GM23248 (cell line): ENCODE measurements around the gene TFR2. TPM values are rescaled to one million over a fixed set of nuclear protein-coding genes. Genes with fewer than 3 reads are reported as not detected.

Experiments
- DNase-seq: peaks from one replicate; pipeline ENCODE4 v3.0.0-alpha.2; 2015
- H2AFZ ChIP-seq: fragments of 200-600 bp; sonication (generic); 2 replicates; pipeline ENCODE4 v1.6.1; 2016; ENCODE audit warnings: antibody characterized with exemption
- H3F3A ChIP-seq: fragments of 200-600 bp; sonication (generic); 2 replicates; pipeline ENCODE4 v1.6.1; 2016; ENCODE audit warnings: mild to moderate bottlenecking, antibody characterized with exemption, mixed run types; ENCODE audit not compliant: insufficient read depth
- H3K27ac ChIP-seq: fragments of 200-600 bp; sonication (generic); 2 replicates; pipeline ENCODE4 v1.5.1; 2016; ENCODE audit warnings: mild to moderate bottlenecking
- H3K27me3 ChIP-seq: fragments of 200-600 bp; sonication (generic); replicated peaks from 2 replicates; pipeline ENCODE4 v1.6.1; 2016; ENCODE audit warnings: mild to moderate bottlenecking; ENCODE audit not compliant: insufficient read depth
- H3K36me3 ChIP-seq: fragments of 200-600 bp; sonication (generic); 2 replicates; pipeline ENCODE4 v1.6.1; 2016; ENCODE audit warnings: low read depth, mild to moderate bottlenecking
- H3K4me1 ChIP-seq: fragments of 200-600 bp; sonication (generic); 2 replicates; pipeline ENCODE4 v1.6.1; 2016; ENCODE audit warnings: mild to moderate bottlenecking; ENCODE audit not compliant: insufficient read depth
- H3K4me2 ChIP-seq: fragments of 200-600 bp; sonication (generic); one replicate; pipeline ENCODE4 v1.6.1; 2016; ENCODE audit warnings: mild to moderate bottlenecking; ENCODE audit not compliant: unreplicated experiment
- H3K4me3 ChIP-seq: fragments of 200-600 bp; sonication (generic); 2 replicates; pipeline ENCODE4 v1.5.1; 2016; ENCODE audit warnings: mild to moderate bottlenecking
- H3K79me2 ChIP-seq: fragments of 200-600 bp; sonication (generic); 2 replicates; pipeline ENCODE4 v1.6.1; 2016; ENCODE audit warnings: mild to moderate bottlenecking; ENCODE audit not compliant: insufficient read depth
- H3K9ac ChIP-seq: fragments of 200-600 bp; sonication (generic); 2 replicates; pipeline ENCODE4 v1.6.1; 2016; ENCODE audit warnings: mild to moderate bottlenecking
- H3K9me2 ChIP-seq: fragments of 200-600 bp; sonication (generic); 2 replicates; pipeline ENCODE4 v1.6.1; 2016; ENCODE audit warnings: mixed run types, mild to moderate bottlenecking, moderate library complexity; ENCODE audit not compliant: insufficient read depth
- H3K9me3 ChIP-seq: fragments of 200-600 bp; sonication (generic); one replicate; pipeline ENCODE4 v1.6.1; 2017; ENCODE audit warnings: low read depth
- H4K20me1 ChIP-seq: fragments of 200-600 bp; sonication (generic); 2 replicates; pipeline ENCODE4 v1.6.0; 2016; ENCODE audit not compliant: insufficient read depth
- EZH2 ChIP-seq: fragments of 200-600 bp; sonication (generic); IDR thresholded peaks from 2 replicates; pipeline ENCODE4 v1.6.1; 2018; ENCODE audit warnings: antibody characterized with exemption, mild to moderate bottlenecking; ENCODE audit not compliant: insufficient read depth, poor library complexity, severe bottlenecking
- EZH2phosphoT487 ChIP-seq: fragments of 200-600 bp; sonication (generic); IDR thresholded peaks from 2 replicates; pipeline ENCODE4 v1.6.1; 2018; ENCODE audit warnings: antibody characterized with exemption, moderate library complexity, mild to moderate bottlenecking, low read depth; ENCODE audit not compliant: insufficient read depth
- WGBS, 2 experiments: methylation state at CpG; one replicate each; pipeline ENCODE4 v1.1.6; 2015 to 2017; ENCODE audit warnings: low lambda C conversion rate in 2 of 2, low coverage in 1 of 2; ENCODE audit errors: missing lambda C conversion rate in 2 of 2; 5-methylcytosine and 5-hydroxymethylcytosine counted together
- in situ Hi-C: fragments of 300-500 bp; cut with MboI; formaldehyde crosslinking; loops from 2 replicates; pipeline ENCODE4 v1.15.0; 2020
- polyA plus RNA-seq: library from polyadenylated mRNA; unstranded; fragments of >200 nt; fragmentation: Nextera tagmentation; extraction: Ambion mirVana; gene quantifications from 2 replicates; pipeline ENCODE4 v1.2.1, GENCODE V29; 2016
- total RNA-seq: library from RNA; depleted of rRNA; stranded (reverse); fragments of >200 nt; shearing (Covaris generic); gene quantifications from 2 replicates; pipeline ENCODE4 v1.2.3, GENCODE V29; 2014

The TFR2 gene
- total and polyA plus RNA-seq, 2 experiments from 2014 or later, result 0.11 to 0.79 TPM

- TF ChIP-seq EZH2phosphoT487 (no peak), EZH2 (no peak)
- WGBS, 2 experiments, result 88 to 90% methylated on average over 18 of the region's 18 CpGs
- in situ Hi-C loops, result no loop called here
- Histone ChIP-seq H3K9ac (no peak overlapping the region), H3F3A (no peaks in the 10 kb centered on the region), H2AFZ (no peak overlapping the region), H3K4me2 (no peak overlapping the region), H4K20me1 (no peaks in the 10 kb centered on the region; the same call in 1 of the 2 replicates), H3K36me3 (no peaks in the 10 kb centered on the region; the same call in 1 of the 2 replicates), H3K4me1 (0 out of 2 replicates have a peak, but pooled peaks cover 8% of the 10 kb centered on the region), H3K9me2 (no peaks in the 10 kb centered on the region), H3K27ac (no peak overlapping the region), H3K79me2 (peaks cover 25% of the 10 kb centered on the region), H3K27me3 (no peaks in the 10 kb centered on the region), H3K4me3 (no peak overlapping the region), H3K9me3 (no peaks in the 10 kb centered on the region)
- no peak for DNase-seq
These were observed 43.8 kb upstream of the TFR2 start for GRCh38 chr7:100685049-100685605.

- Histone ChIP-seq H3K9ac (no peak overlapping the region), H3K27me3 (no peaks in the 10 kb centered on the region), H3K9me3 (no peaks in the 10 kb centered on the region), H4K20me1 (no peaks in the 10 kb centered on the region; the same call in 1 of the 2 replicates), H3K9me2 (no peaks in the 10 kb centered on the region), H3K4me2 (no peak overlapping the region), H3F3A (no peaks in the 10 kb centered on the region), H3K4me3 (no peak overlapping the region), H3K27ac (no peak overlapping the region), H3K36me3 (no peaks in the 10 kb centered on the region; the same call in 1 of the 2 replicates), H2AFZ (no peak overlapping the region), H3K4me1 (0 out of 2 replicates have a peak, but pooled peaks cover 8% of the 10 kb centered on the region), H3K79me2 (peaks cover 19% of the 10 kb centered on the region)
- 93 to 94% methylated on average over 9 to 16 of the region's 16 CpGs for WGBS, 2 experiments
- DNase-seq, result no peak
- in situ Hi-C loops, result no loop called here
- no peak for TF ChIP-seq EZH2phosphoT487
- no peak for TF ChIP-seq EZH2
These were observed 43.2 kb upstream of the TFR2 start for GRCh38 chr7:100684534-100685042.

GRCh38 chr7:100683659-100684533, 42.5 kb upstream of the TFR2 start:
- H3K27me3 ChIP-seq, result no peaks in the 10 kb centered on the region
- no peak overlapping the region for H3K9ac ChIP-seq
- 95 to 96% methylated on average over 29 to 37 of the region's 37 CpGs for WGBS, 2 experiments
- peaks cover 12% of the 10 kb centered on the region for H3K79me2 ChIP-seq
- no peaks in the 10 kb centered on the region for H3K9me3 ChIP-seq
- no peak overlapping the region for H2AFZ ChIP-seq
- no peaks in the 10 kb centered on the region for H3K9me2 ChIP-seq
- H3K36me3 ChIP-seq, result no peaks in the 10 kb centered on the region; the same call in 1 of the 2 replicates
- H3K4me1 ChIP-seq, result 0 out of 2 replicates have a peak, but pooled peaks cover 8% of the 10 kb centered on the region
- H3K4me2 ChIP-seq, result no peak overlapping the region
- H3K27ac ChIP-seq, result no peak overlapping the region
- no peaks in the 10 kb centered on the region for H4K20me1 ChIP-seq
- H3F3A ChIP-seq, result no peaks in the 10 kb centered on the region
- TF ChIP-seq EZH2phosphoT487 (no peak), EZH2 (no peak)
- DNase-seq, result no peak
- in situ Hi-C loops, result no loop called here
- no peak overlapping the region for H3K4me3 ChIP-seq

- no peaks in the 10 kb centered on the region for H3K27me3 ChIP-seq
- H3F3A ChIP-seq, result no peaks in the 10 kb centered on the region
- no peak overlapping the region for H3K9ac ChIP-seq
- no peaks in the 10 kb centered on the region for H3K9me3 ChIP-seq
- H2AFZ ChIP-seq, result no peak overlapping the region
- no peak overlapping the region for H3K4me2 ChIP-seq
- no peak for DNase-seq
- no peak overlapping the region for H3K27ac ChIP-seq
- TF ChIP-seq EZH2 (no peak), EZH2phosphoT487 (no peak)
- peaks cover 2% of the 10 kb centered on the region; the same call in 1 of the 2 replicates for H3K36me3 ChIP-seq
- H3K4me3 ChIP-seq, result no peak overlapping the region
- in situ Hi-C loops, result no loop called here
- H3K9me2 ChIP-seq, result no peaks in the 10 kb centered on the region
- 0 out of 2 replicates have a peak, but pooled peaks cover 4% of the 10 kb centered on the region for H3K4me1 ChIP-seq
- peaks cover 9% of the 10 kb centered on the region for H3K79me2 ChIP-seq
- WGBS, 2 experiments, result 88 to 90% methylated on average over 28 of the region's 28 CpGs
- no peaks in the 10 kb centered on the region for H4K20me1 ChIP-seq
These were observed 41.8 kb upstream of the TFR2 start for GRCh38 chr7:100682991-100683658.
